ENCODE measurements around the gene AKAP11.
"Not testable (repeated sequence)": the region's sequence is repeated elsewhere in the genome, so short reads cannot be mapped to it uniquely, and the experiment has no call there.

AKAP11 gene, protein sequence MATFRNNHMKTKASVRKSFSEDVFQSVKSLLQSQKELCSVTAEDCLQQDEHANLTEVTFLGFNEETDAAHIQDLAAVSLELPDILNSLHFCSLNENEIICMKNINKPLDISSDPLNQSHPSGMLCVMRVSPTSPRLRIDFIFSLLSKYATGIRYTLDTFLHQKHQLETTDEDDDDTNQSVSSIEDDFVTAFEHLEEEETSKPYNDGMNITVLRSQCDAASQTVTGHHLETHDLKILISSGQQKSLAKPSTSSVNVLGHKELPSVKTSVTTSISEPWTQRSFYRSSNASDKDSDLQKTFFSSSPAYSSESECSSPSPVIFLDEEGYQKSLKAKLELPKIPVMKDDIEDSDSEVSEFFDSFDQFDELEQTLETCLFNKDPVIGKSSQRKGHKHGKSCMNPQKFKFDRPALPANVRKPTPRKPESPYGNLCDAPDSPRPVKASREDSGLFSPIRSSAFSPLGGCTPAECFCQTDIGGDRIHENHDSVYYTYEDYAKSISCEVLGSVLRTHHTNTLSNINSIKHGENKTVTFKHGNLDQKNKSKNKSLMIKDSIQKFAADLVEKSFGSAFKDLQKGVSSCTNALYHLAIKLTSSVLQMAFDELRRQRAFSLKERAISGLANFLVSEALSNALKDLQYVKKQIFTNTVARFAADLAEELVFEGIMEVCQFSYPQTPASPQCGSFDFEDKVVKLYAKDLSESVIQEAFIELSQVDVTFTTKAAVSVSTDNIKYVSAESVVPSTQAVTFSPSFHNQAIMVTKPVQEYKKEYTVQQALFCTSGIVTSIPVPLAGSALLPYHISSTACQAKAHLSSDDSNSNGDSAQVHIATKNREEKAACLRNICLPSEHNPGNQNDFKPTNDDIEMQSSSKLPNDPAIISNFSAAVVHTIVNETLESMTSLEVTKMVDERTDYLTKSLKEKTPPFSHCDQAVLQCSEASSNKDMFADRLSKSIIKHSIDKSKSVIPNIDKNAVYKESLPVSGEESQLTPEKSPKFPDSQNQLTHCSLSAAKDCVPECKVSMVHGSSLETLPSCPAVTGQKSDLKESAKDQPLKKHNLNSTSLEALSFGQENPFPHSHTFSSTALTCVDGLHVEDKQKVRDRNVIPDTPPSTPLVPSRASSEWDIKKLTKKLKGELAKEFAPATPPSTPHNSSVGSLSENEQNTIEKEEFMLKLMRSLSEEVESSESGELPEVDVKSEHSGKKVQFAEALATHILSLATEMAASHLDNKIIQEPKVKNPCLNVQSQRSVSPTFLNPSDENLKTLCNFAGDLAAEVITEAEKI (N-terminal part only)

DNA sequence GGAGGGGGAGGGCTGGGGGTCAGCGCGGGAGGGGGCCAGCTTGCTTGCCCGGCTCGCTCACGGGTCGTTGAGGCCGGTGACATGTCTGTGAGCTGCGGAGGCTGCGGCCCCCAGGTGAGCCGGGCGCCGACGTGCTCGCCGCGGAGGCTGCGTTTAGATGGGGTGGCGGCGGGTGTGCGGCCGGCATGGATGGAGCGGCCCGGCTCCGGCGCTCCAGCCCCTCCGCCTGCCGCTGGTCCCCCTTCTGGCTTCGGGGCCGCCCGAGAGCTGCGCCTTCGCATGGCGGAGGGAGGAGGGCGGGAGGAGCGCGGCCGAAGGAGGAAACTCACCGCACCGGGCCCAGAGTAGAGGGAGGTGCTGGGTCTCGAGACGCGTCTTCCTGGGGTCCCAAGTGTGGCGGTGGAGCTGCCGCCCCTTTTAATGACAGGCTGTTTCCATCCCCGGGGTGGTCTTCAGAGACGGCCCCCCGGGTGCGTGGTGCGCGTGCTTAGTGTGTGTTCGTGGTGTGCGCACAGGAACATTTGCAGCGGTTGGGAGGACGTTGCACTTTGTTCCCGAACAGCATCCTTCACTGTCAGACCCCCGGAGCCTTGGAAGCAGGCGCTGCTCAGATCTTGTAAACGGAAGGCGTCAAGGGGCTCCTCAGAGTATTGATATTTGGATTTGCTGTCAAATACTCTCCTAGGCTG is at the start of gene AKAP11:
TSS of gene AKAP11 (plus strand) at position 38 of the 689 bp plus-strand sequence. CDS start 14,197 bp downstream, outside the sequence.
- DNase-seq (ENCODE audit: low spot score): peak; percentile 23

DNA sequence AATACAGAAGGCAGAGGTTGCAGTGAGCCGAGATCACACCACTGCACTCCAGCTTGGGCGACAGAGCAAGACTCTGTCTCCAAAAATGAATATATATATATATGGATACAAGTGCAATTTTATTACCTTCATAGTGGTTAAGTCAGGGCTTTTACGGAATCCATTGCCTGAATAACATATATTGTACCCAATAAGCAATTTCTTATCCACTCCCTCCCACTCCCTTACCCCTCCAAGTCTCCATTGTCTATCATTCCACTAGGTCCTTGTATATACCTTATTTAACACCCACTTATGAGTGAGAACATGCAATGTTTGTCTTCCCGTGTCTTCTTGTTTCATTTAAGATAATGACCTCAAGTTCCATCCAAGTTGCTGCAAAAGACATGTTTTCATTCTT is 48.3 kb upstream of the AKAP11 start:
- no peak for DNase-seq (ENCODE audit: low spot score)

DNA sequence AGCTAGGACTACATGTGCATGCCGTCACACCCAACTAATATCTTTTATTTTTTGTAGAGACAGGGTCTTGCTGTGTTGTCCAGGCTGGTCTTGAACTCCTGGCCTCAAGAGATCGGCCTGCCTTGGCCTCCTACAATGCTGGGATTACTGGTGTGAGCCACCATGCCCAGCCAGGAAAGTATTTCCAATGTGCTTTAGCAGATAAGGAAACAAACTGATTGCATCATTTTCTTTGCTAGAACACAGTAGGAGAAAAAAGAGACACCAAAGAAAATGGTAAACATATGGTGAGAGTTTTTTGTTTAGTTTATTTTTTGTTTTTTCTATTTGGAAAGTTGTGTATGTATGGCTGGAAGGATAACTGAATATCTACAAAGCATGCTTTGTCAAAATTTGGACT is 46.9 kb upstream of the AKAP11 start:
- no peak for DNase-seq (ENCODE audit: low spot score)

DNA sequence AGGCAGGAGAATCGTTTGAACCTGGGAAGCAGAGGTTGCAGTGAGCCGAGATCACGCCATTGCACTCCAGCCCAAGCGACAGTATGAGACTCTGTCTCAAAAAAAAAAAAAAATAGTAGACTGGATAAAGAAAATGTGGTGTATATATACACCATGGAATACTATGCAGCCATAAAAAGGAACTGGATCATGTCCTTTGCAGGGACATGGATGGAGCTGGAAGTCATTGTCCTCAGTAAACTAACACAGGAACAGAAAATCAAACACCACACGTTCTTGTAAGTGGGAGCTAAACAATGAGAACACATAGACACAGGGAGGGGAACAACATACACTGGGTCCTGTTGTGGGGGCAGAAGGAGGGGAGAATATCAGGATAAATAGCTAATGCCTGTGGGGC is 45.2 kb upstream of the AKAP11 start:
- not testable (repeated sequence) for DNase-seq (ENCODE audit: low spot score)

DNA sequence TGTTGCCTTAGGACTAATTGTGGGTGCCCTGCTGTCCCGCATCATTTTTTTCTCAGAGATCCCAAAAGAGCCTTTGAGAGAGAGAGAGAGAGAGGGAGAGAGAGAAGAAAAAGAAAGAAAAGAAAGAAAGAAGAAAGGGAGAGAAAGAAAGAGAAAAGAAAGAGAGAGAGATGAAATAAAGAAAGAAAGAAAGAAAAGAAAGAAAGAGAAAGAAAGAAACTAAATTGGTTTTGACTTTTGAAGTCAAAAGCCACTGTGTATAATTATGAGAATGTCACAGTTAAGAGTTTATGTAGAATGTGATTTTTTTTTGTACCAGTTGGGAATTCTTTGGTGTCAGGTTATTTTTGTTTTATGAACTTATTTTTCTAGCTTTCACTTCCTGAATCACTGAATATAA is 43.4 kb upstream of the AKAP11 start:
- no peak for DNase-seq (ENCODE audit: low spot score)

DNA sequence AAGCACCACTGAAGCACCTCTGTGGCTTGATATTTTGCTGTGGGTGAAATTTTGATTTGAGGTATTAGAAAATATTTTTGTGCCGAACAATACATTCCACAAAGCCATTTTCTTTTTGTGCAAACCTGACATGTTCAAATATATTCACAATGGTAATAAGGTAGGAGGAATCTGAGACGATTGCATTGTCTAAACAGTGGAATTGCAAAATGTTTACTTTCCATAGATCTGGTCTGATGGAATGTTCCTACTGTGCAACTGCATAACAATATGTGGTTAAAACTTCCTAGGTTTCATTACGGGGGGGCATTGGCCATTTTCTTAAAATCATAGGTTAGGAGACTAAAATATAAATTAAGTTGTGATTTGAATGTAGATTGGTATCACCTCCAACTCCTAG is 42.7 kb upstream of the AKAP11 start:
- no peak for DNase-seq (ENCODE audit: low spot score)

DNA sequence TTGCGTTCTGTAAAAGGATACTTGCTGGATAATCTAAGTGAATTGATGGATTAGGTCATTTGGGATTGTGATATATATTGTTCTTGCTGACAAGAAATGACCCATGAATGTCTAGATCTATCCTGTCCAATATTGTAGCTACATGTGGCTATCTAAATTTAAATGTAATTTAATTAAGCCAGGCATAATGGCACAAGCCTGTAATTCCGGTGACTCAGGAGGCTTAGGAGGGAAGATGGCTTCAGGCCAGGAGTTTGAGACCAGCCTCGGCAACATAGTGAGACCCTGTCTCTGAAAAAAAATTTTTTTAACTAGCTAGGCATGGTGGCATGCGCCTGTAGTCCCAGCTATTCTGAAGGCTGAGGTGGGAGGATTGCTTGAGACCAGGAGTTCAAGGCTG is 39.3 kb upstream of the AKAP11 start:
- DNase-seq (ENCODE audit: low spot score): no peak

DNA sequence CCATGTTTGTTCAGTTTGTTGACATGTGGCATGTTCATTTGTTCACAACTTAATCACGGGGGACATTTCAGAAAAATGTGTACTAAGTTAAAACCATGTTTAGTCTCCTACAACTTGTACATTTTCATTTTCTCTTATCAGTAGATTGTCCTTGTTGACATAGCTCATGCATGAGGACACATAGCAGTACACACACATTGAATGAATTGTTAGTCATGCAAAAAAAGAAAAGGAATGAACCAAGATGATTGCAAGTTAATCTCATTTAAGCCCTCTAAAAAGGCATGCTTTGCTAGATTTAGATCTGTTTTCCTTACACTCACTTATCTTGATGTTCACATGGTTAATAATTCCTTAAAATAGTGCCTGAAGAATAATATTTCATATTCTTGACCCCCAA is 38.2 kb upstream of the AKAP11 start:
- DNase-seq (ENCODE audit: low spot score): no peak

DNA sequence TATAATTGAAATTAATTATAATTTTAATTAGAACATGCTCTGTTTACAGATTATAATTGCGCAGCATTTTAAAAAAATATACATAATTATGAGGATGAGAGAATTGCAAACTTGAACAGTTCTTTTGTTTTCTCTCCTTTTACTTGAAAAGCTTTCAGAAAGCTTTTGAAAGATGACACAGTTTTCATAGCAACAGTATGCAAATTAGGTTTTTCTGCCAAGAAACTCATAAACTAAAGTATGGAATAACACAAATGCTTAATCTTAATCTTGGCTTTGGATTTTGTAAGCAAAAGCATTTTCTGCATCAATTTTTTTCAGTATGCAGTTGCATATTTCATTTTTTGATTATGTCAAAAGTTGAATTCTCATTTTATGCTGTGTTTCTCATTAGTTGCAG is 32.8 kb upstream of the AKAP11 start:
- DNase-seq (ENCODE audit: low spot score): no peak

DNA sequence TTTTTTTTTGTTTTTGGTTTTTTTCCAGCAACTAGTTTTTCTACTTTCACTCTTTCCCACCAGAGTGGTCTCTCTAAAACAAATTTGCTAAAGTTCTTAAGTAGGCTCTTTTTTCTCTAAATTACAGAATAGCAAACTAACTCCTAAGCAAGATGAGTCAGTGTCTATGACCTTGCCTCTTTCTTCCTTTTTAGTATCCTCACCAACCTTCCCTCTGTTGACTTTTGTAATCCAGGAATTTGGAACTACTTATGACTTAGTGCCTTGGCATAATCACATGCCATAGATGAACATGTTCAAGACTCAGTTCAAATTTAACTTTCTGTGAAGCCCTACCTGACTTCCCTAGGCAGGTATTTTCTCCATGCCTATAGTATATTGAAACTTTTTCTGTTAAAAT is 32.3 kb upstream of the AKAP11 start:
- DNase-seq (ENCODE audit: low spot score): no peak

DNA sequence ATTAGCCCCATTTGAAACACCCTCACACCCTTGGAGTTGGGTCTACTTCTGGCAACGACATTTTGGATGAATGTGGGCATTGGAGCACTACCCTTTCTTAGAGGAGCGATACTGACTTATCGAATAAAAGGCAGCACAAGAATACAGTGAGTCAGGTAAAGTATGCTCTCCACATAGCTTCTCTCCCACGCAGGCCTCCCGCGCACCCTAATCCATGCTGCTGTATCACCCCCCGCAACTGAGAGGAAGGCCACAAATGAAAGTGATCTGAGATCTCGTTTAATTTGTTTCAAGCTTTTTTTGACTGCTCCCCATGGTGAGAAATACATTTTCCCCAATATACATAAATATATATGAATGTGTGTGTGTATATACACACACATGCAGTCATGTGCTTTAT is 25.4 kb upstream of the AKAP11 start:
- DNase-seq (ENCODE audit: low spot score): no peak

DNA sequence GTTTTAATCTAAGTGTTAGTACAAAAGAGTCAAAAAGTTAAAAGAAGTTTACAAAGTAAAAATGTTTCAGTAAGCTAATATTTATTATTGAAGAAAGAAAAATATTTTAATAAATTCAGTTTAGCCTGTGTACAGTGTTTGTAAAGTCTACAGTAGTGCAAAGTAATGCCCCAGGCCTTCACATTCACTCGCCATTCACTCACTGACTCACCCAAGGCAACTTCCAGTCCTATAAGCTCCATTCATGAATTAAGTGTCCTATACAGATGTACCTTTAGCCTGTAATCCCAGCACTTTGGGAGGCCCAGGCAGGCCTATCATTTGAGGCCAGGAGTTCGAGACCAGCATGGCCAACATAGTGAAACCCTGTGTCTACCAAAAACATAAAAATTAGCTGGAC is 24.1 kb upstream of the AKAP11 start:
- no peak for DNase-seq (ENCODE audit: low spot score)

DNA sequence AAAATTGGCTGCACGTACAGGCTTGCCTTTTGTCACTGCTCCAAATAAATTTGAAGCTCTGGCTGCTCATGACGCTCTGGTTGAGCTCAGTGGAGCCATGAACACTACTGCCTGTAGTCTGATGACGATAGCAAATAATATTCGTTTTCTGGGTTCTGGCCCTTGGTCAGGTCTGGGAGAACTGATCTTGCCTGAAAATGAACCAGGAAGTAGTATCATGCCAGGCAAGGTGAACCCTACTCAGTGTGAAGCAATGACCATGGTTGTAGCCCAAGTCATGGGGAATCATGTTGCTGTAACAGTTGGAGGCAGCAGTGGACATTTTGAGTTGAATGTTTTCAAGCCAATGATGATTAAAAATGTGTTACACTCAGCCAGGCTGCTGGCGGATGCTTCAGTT is 16.1 kb upstream of the AKAP11 start:
- DNase-seq (ENCODE audit: low spot score): no peak

DNA sequence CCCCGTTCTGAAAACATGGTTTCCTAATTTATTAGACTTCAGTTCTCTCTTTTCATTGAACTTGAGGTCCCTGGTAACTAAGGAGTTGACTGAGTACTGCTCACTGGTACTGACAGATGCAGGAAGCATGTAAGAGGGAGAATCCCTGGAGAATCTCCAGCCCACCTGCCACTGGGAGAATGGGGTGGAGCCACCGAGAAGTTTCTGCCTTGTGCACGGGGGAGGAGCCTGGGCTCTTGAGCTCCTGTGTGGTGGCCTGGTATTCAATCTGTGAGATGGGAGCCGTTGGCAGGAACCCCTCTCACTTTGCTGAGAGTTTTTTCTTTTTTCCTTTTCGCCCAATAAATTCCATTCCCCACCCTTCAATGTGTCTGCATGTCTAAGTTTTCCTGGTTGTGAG is 13.2 kb upstream of the AKAP11 start:
- no peak for DNase-seq (ENCODE audit: low spot score)

DNA sequence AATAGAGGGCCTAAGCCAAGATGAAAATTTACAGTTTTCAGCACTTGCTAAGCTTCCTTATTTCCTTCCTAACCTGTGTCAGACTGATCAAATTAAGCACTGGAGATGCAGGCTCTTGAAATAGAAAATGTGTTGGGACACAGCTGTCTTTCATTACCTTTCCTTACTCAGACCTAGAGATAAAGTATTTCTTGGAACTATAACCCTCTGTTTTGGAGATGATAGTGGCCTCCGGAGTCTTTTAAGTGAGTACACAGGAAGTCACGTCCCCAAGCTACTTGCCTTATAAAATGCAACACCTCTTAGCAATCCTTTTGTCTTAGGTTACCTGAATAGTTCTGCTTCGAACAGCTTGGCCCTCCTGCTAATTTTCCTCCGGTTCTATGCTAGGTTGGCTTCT is 12.4 kb upstream of the AKAP11 start:
- no peak for DNase-seq (ENCODE audit: low spot score)

DNA sequence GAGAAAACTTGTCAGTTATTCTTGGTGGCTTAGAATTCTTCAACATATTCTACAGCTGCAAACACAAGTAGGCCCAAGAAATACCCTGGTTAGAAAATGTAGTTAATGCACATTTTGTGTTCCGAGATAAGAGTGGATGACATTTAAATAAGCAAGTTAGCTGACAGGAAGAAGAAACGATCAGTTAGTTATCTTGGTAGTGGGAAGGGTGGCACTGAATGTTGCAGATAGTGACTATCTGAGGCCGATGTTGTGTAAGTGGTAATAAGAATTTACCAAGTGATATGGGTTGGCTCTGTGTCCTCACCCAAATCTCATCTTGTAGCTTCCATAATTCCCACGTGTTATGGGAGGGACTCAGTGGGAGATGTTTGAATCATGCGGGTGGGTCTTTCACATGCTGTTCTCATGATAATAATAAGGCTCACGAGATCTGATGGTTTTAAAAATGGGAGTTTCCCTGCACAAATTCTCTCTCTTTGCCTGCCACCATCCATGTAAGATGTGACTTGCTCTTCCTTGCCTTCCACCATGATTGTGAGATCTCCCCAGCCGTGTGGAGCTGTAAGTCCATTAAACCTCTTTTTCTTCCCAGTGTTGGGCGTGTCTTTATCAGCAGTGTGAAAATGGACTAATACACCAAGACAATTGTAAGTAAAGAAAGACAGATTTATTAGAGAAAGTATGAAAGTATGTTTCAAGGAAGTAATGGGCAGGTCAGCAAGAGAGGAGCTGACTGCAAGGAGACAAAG is 10.9 kb upstream of the AKAP11 start:
- no peak for DNase-seq (ENCODE audit: low spot score)

DNA sequence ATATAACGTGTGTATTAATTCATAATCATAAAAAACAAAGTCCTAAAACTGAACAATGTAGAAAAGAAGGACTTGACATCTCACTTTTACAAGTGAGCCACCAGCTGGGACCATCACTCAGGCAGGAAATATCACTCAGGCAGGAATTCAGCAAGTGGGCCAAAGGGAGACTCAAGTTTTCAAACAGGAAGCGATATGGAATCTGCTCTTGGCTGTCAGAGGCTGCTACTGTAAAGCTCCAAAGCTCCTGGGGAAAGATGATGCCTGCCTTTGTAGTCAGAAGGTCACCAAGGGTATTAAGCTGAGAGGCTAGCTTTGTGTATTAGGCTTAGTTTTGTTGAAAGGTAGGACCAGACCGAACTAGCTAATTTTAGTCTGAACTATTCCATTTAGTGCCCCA is 5.5 kb upstream of the AKAP11 start:
- DNase-seq (ENCODE audit: low spot score): no peak

DNA sequence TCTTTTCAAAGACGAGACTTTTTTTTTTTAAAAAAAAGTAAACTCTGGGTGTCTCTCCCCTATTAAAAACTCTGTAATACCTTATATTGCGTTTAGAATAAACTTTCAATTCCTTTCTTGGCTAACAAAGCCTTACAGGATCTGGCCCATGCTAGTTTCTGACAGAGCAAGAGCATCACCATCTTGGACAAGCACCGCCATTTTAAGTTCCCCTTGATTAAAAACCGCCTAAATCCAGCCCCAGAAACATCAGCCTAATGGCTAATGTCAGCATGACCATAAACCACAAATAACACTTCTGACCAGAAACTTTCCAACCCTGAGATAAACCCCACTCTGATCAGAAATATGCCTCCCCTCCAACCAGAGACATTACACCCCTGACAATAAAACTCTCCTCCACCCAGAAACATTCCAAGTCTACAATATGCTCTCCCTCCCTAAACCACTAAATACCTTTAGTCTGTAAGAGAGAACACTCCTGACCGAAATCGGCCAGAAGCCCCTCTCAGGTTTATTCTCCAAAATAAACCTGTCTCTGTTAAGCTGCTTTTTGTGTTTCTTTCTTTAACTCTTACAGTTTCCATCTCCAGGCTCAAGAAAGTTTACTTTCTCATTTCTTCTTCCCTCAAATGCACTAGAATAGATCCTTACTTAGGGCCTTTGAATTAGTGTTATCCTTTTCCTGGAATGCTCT is 1.6 kb upstream of the AKAP11 start:
- DNase-seq (ENCODE audit: low spot score): no peak

DNA sequence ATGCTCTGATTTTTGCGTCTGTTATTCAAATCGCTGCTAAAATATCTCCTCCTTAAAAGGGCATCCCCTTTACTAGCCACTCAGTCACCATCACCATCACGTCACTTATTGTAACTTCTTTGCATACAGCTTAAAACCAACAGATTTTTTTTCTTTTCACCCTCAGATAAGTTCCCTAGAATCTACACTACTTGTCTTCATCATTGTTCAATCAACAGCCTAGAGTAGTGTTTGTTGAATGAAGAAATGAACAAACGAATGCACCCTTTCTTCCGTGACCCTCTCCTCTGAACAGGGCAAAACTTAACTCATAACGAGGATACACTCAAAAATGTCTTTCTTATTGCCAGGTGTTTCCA is 1.1 kb upstream of the AKAP11 start:
- no peak for DNase-seq (ENCODE audit: low spot score)

DNA sequence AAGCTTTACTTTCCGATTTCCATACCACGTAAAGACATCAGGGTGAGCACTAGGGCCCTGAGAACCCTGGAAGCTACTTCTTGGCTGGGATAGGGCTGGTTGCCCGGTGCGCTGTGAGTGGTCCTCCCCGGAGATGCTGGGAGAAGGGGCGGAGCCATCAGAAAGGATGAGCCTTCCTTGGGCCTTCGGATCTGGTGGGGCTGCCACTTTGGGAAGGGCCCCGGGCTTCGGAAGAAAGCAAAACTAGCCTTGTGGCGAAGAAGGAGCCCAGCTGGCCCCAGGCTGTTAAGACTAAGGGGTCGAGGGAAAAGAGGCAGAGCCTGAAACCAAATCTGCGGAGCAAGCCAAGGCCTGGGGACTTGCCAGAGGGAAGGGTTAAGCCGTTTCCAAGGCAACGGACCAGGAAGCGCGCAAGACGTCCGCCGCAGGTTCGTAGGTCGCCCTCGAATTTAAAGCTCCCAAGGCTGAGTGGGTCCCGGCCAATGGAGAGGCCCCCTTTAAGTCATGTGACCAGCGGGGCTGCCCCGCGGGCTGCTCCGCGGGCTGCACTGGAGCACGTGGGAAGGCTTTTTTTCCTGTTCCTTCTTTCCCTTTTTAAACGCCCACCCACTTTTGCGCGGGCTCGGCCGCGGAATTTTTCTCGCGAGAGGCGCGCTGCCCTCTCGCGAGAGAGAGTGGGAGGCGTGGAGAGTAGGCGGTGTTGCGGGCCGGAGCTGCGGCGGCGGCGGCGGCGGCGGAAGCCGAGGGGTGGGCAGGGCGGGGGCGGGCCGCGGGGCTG is 426 bp upstream of the AKAP11 start:
- DNase-seq (ENCODE audit: low spot score): peak; percentile 96
